Glutamatergic neuron (in vitro differentiated cells): ENCODE results near the gene KLF16. TPM values are rescaled to one million over a fixed set of nuclear protein-coding genes. Genes with fewer than 3 reads are reported as not detected.

Source experiments
- DNase-seq: peaks from one replicate; pipeline ENCODE4 v3.0.0; 2022
- H3K27ac Mint-ChIP-seq: one replicate; pipeline ENCODE4 v1.8.0; 2020; ENCODE audit warnings: mild to moderate bottlenecking, mixed read lengths, inconsistent platforms; ENCODE audit not compliant: unreplicated experiment
- H3K27me3 Mint-ChIP-seq: one replicate; pipeline ENCODE4 v1.8.0; 2020; ENCODE audit warnings: mild to moderate bottlenecking, moderate library complexity, mixed read lengths, inconsistent platforms; ENCODE audit not compliant: unreplicated experiment
- H3K36me3 Mint-ChIP-seq: one replicate; pipeline ENCODE4 v1.8.0; 2020; ENCODE audit warnings: mild to moderate bottlenecking, mixed read lengths, inconsistent platforms; ENCODE audit not compliant: unreplicated experiment
- H3K4me1 Mint-ChIP-seq: one replicate; pipeline ENCODE4 v1.8.0; 2020; ENCODE audit warnings: mild to moderate bottlenecking, low read depth, mixed read lengths, inconsistent platforms; ENCODE audit not compliant: unreplicated experiment
- H3K4me3 Mint-ChIP-seq: one replicate; pipeline ENCODE4 v1.8.0; 2020; ENCODE audit warnings: mild to moderate bottlenecking, mixed read lengths, inconsistent platforms; ENCODE audit not compliant: unreplicated experiment
- H3K9me3 Mint-ChIP-seq: one replicate; pipeline ENCODE4 v1.8.0; 2020; ENCODE audit warnings: mild to moderate bottlenecking, moderate library complexity, mixed read lengths, inconsistent platforms; ENCODE audit not compliant: unreplicated experiment
- microRNA-seq: library from miRNA; unstranded; fragments of <30 nt; microRNA quantifications from one replicate; pipeline ENCODE4, GENCODE V29; 2020; ENCODE audit not compliant: unreplicated experiment
- total RNA-seq: library from RNA; stranded (reverse); fragmentation: NEBNext Ultra II Directional; extraction: Animal tissue kit (Norgen Biotek cat#: 25700); gene quantifications from one replicate; pipeline ENCODE4 v1.2.1, GENCODE V29; 2021; ENCODE audit not compliant: unreplicated experiment
- TF ChIP-seq, protein P1 (sequence below): fragments of 200-600 bp; sonication (generic); IDR thresholded peaks from one replicate; pipeline ENCODE4 v1.5.0; 2021; ENCODE audit not compliant: partially characterized antibody, unreplicated experiment

KLF16 gene
- total RNA-seq, 1 donor from 2014 or later = 30.6 TPM

- peaks cover 3% of the 10 kb centered on the region for H3K9me3 Mint-ChIP-seq
These were observed 57.8 kb downstream of the KLF16 start for GRCh38 chr19:1805401-1806183.

DNA sequence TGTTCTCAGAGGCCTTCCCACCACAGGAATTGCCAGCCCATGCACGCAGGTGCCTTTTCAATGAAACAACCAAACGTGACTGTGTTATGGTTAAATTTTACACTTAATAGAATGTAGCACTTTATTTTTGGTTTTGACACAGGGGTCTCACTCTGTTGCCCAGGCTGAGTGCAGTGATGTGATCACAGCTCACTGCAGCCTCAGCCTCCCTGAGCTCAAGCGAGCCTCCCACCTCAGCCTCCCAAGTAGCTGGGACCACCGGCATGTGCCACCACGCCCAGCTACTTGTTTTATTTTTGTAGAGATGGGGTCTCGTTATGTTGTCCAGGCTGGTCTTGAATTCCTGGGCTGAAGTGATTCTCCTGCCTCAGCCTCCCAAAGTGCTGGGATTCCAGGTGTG lies 58.5 kb downstream of the KLF16 start:
- Mint-ChIP-seq H3K27ac (no peak overlapping the region), H3K4me1 (no peaks in the 10 kb centered on the region), H3K4me3 (no peak overlapping the region), H3K9me3 (peaks cover 3% of the 10 kb centered on the region), H3K36me3 (no peaks in the 10 kb centered on the region), H3K27me3 (peaks cover 9% of the 10 kb centered on the region)
- TF ChIP-seq, protein P1, sequence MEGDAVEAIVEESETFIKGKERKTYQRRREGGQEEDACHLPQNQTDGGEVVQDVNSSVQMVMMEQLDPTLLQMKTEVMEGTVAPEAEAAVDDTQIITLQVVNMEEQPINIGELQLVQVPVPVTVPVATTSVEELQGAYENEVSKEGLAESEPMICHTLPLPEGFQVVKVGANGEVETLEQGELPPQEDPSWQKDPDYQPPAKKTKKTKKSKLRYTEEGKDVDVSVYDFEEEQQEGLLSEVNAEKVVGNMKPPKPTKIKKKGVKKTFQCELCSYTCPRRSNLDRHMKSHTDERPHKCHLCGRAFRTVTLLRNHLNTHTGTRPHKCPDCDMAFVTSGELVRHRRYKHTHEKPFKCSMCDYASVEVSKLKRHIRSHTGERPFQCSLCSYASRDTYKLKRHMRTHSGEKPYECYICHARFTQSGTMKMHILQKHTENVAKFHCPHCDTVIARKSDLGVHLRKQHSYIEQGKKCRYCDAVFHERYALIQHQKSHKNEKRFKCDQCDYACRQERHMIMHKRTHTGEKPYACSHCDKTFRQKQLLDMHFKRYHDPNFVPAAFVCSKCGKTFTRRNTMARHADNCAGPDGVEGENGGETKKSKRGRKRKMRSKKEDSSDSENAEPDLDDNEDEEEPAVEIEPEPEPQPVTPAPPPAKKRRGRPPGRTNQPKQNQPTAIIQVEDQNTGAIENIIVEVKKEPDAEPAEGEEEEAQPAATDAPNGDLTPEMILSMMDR = no peak
- no peak for DNase-seq

More at GRCh38 chr19:1805401-1806183, 57.8 kb downstream of the KLF16 start:
- Mint-ChIP-seq H3K4me3 (no peak overlapping the region), H3K36me3 (no peaks in the 10 kb centered on the region), H3K27me3 (peaks cover 4% of the 10 kb centered on the region), H3K27ac (no peak overlapping the region), H3K4me1 (no peaks in the 10 kb centered on the region)
- peak; percentile 15 for DNase-seq
- TF ChIP-seq, protein P1 = no peak

Small RNAs within 50 kb of the gene (microRNA-seq; reads per million reads assigned to microRNA genes)
- gene MIR1909 = 46.6 reads per million, percentile 68 among the genes with 10 or more reads in this experiment

Other genes with a start within 250 kb of the KLF16 start
- gene TCF3, start 211.0 kb downstream of the KLF16 start, total RNA-seq = 249 TPM
- gene ONECUT3, start 110.1 kb downstream of the KLF16 start, total RNA-seq = 15.4 TPM
- 2.5 TPM for gene ATP8B3, start 51.3 kb downstream of the KLF16 start, total RNA-seq
- gene REXO1, start 15.1 kb downstream of the KLF16 start, total RNA-seq = 65.7 TPM
- 75.1 TPM for gene ABHD17A, start 21.9 kb upstream of the KLF16 start, total RNA-seq
- gene ADAT3, start 41.8 kb upstream of the KLF16 start, total RNA-seq = 10.9 TPM
- gene SCAMP4, start 41.8 kb upstream of the KLF16 start, total RNA-seq = 66.3 TPM
- gene CSNK1G2, start 77.6 kb upstream of the KLF16 start, total RNA-seq = 104 TPM
- gene BTBD2, start 152.1 kb upstream of the KLF16 start, total RNA-seq = 70.4 TPM
- 149 TPM for gene MKNK2, start 187.7 kb upstream of the KLF16 start, total RNA-seq
- gene MOB3A, start 232.7 kb upstream of the KLF16 start, total RNA-seq = 66.0 TPM
- 10.6 TPM for gene IZUMO4, start 233.3 kb upstream of the KLF16 start, total RNA-seq